Stomach smooth muscle (tissue), 2 donors: ENCODE results near the gene CKB.

Source experiments
- H3K27ac ChIP-seq: one replicate; pipeline ENCODE4 v1.7.0; 2013; ENCODE audit warnings: mild to moderate bottlenecking, low read length, inconsistent platforms
- H3K27me3 ChIP-seq, 2 donors: one replicate each; pipeline ENCODE4 v1.7.0; 2013; ENCODE audit warnings: low read length in 2 of 2; ENCODE audit not compliant: insufficient read depth in 2 of 2, control insufficient read depth in 1 of 2
- H3K36me3 ChIP-seq, 2 donors: one replicate each; pipeline ENCODE4 v1.7.0; 2013; ENCODE audit warnings: low read length in 2 of 2; ENCODE audit not compliant: control insufficient read depth in 2 of 2, insufficient read depth in 2 of 2
- H3K4me1 ChIP-seq: one replicate; pipeline ENCODE4 v1.7.0; 2013; ENCODE audit warnings: low read length; ENCODE audit not compliant: control insufficient read depth, insufficient read depth
- H3K4me3 ChIP-seq, 2 donors: one replicate each; pipeline ENCODE4 v1.7.0; 2013; ENCODE audit warnings: low read length in 2 of 2
- H3K9ac ChIP-seq, 2 donors: one replicate each; pipeline ENCODE4 v1.7.0; 2013; ENCODE audit warnings: low read length in 2 of 2, mild to moderate bottlenecking in 1 of 2
- H3K9me3 ChIP-seq, 2 donors: one replicate each; pipeline ENCODE4 v1.7.0; 2013; ENCODE audit warnings: low read length in 2 of 2; ENCODE audit not compliant: control insufficient read depth in 2 of 2
- donor health status: healthy.
- donor health status: Pancreatic carcinoma.

The CKB gene

DNA sequence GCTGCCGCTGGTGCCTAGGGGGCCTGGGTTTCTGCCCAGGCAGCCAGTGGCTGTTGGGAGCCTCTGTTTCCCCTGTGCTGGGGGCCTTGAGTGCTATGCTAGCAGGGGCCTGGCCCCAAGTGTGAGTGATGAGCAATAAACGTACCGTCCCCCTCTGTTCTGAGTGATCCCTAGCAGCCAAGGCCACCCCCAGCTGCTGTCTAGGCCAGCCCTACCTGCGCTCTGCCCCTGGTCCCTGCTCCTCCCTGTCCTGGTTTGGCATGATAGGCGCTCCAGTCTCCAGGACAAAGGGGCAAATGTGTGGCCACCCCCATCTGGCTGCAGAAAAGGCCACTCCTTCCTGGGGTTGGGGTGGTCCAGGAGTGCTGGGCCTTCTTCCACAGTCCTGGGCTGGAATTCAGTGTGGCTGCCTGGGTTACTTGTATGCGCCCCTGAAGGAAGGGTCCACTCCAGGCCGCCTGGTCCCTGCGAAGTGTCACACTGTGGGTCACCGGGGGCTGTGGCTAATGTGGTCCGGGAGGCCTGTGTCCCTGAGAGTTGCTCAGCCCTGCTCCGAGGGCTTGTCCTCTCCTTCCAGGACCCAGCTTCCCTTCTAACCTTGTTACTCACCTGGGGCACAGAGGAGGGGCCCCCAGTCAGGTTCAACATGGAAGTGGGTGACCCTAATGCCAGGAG is 13.4 kb upstream of the CKB start:
- Histone ChIP-seq H3K27ac (peak overlapping the region; percentile 98), H3K27me3 (no peaks in the 10 kb centered on the region), H3K4me1 (peaks cover 93% of the 10 kb centered on the region), H3K9ac (peak overlapping the region in 1 of 2 donors; percentile 84), H3K4me3 (peak overlapping the region in 1 of 2 donors; percentile 44), H3K36me3 (peaks cover 2% of the 10 kb centered on the region in 2 donors), H3K9me3 (no peaks in the 10 kb centered on the region)

DNA sequence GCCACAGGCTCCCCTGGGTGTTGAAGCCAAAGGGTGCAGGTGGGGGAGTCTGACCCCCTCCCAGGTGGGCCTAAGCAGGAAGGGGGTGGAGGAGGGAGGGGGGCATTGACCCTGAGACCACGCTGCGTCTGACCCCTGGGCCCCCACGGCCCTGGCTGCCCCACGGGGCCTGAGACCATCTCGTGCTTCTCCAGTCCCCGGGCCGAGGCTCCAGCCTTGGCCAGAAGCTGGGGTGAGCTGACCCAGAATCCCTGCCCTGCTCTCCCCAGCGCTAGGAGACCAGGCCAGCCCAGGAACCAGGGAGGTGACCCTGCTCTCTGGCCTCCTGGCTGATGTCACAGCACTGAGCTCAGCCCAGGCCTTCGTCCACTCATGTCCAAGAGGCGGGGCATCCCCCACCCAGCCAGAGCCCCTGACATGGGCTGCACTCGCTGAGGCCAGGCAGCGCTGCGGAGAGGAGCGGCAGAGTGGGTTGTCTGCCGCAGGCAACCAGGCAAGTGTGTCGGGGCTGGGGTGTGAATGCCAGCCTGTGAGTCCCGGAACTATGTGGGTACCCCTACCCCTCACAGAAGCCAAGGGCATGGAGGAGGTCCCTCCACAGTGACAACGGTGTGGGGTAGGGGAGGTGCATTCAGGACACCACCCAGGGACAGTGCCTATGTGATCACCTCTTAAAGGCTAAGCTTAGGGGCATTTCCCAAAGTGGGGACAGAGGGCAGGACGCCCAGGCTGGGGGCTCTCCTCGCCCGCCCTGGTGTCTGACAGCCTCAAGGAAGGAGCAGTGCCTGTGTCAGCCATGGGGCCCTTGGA is 12.7 kb upstream of the CKB start:
- H3K27ac ChIP-seq = peak overlapping the region; percentile 98
- no peaks in the 10 kb centered on the region for H3K27me3 ChIP-seq
- H3K4me3 ChIP-seq = peak overlapping the region in 1 of 2 donors; percentile 44
- H3K9me3 ChIP-seq = no peaks in the 10 kb centered on the region
- peaks cover 93% of the 10 kb centered on the region for H3K4me1 ChIP-seq
- H3K36me3 ChIP-seq = peaks cover 5% of the 10 kb centered on the region in 2 donors
- peak overlapping the region; percentile 50 to 84 for H3K9ac ChIP-seq

GRCh38 chr14:103534576-103535061 is 12.0 kb upstream of the CKB start:
- H3K9ac ChIP-seq = peak overlapping the region; percentile 50 to 84
- peak overlapping the region; percentile 98 for H3K27ac ChIP-seq
- H3K4me1 ChIP-seq = peaks cover 95% of the 10 kb centered on the region
- peaks cover 5 to 7% of the 10 kb centered on the region in 2 donors for H3K36me3 ChIP-seq
- H3K9me3 ChIP-seq = no peaks in the 10 kb centered on the region
- H3K27me3 ChIP-seq = no peaks in the 10 kb centered on the region
- H3K4me3 ChIP-seq = peak overlapping the region in 1 of 2 donors; percentile 44

GRCh38 chr14:103533999-103534575 is 11.5 kb upstream of the CKB start:
- peaks cover 5 to 7% of the 10 kb centered on the region in 2 donors for H3K36me3 ChIP-seq
- H3K27me3 ChIP-seq = no peaks in the 10 kb centered on the region
- peak overlapping the region; percentile 98 for H3K27ac ChIP-seq
- peak overlapping the region in 1 of 2 donors; percentile 67 for H3K4me3 ChIP-seq
- peak overlapping the region; percentile 50 to 84 for H3K9ac ChIP-seq
- peaks cover 95% of the 10 kb centered on the region for H3K4me1 ChIP-seq
- no peaks in the 10 kb centered on the region for H3K9me3 ChIP-seq

DNA sequence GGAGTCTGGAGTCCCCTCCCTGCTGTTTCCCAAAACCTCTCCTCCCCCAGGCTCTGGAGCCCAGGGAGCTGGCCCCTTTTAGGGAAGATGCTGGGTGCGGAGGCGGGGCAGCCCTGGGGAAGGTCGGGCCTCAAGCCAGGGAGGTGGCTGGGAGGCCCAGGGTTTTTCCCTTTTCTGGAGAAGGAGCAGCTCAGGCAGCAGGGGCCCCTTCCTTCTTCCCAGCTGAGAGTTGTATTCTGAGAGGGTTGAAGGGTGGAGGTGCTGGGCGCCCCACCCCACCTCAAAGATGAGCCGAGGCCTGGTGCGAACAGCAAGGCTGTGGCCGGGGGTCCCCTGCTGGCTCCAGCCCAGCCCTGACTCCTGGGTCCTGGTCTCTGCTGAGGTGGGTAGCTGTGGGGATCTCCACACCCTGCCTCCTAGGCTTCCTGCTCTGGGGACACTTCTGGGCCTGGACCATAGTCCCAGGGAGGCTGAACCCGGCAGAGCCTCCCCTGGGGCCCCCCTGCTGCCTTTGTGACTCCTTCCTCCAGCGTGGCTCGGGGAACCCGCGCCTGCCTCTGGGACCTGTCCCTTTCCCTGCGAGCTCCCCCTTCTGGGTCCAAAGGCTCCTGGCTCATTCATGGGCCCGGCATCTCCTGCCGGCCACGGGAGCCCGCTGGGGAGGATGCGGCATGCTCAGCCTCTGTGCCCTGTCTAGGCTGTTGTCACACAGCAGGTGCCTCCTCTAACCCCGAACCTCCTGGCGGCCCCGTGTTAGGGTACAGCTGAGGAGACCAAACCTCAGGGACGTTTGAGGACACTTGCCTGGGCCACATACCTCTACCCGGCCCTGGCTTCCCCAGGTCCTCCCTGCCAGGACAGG is 10.7 kb upstream of the CKB start:
- H3K9ac ChIP-seq = peak overlapping the region; percentile 50 to 84
- H3K4me3 ChIP-seq = peak overlapping the region in 1 of 2 donors; percentile 67
- H3K4me1 ChIP-seq = peaks cover 92% of the 10 kb centered on the region
- H3K36me3 ChIP-seq = peaks cover 5 to 7% of the 10 kb centered on the region in 2 donors
- no peaks in the 10 kb centered on the region for H3K27me3 ChIP-seq
- peak overlapping the region; percentile 98 for H3K27ac ChIP-seq
- no peaks in the 10 kb centered on the region for H3K9me3 ChIP-seq

GRCh38 chr14:103532216-103533136 is 9.8 kb upstream of the CKB start:
- Histone ChIP-seq H3K9me3 (no peaks in the 10 kb centered on the region), H3K4me1 (peaks cover 95% of the 10 kb centered on the region), H3K27ac (peak overlapping the region; percentile 98), H3K36me3 (peaks cover 5 to 7% of the 10 kb centered on the region in 2 donors), H3K9ac (peak overlapping the region; percentile 50 to 58), H3K27me3 (no peaks in the 10 kb centered on the region), H3K4me3 (peak overlapping the region; percentile 32 to 47)

DNA sequence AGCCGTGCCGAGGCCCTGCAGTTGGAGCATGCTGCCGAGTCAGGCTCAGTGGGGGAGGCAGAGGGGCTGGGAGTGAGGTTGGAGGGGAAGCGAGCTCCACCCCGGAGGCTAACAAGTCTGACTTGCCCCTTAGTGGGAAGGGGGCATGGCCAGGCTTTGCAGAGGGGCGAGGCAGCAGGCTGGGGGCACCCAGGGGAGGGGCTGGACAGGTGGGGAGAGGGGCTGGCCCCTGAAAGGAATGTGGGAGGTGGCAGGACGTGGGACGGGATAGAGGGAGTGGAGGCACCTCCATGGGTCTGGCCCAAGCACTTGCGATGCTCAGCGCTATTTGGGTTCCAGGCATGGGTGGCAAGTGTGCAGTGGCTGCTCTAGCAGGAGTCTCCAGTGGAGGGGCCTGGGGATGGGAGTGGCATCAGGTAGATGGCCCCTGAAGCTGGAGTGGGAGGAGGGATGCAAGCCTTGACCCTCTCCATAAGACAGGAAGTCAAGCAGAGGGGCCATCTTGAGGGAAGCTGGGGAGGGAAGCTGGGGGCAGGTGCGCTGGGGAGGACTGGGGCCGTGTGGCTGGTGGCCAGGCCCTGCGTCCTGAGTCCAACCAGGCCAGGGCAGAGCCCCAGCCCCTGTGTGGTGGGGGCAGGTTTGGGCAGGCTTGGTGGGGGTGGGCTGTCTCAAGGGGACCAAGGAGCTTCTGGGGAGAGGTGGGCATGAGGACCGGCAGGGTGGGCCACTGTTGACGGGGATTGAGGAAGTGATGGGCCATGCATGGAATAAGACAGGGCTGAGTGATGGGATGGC is 9.0 kb upstream of the CKB start:
- Histone ChIP-seq H3K4me1 (peaks cover 91% of the 10 kb centered on the region), H3K36me3 (peaks cover 5 to 7% of the 10 kb centered on the region in 2 donors), H3K27ac (peak overlapping the region; percentile 98), H3K4me3 (peak overlapping the region in 1 of 2 donors; percentile 47), H3K9me3 (no peaks in the 10 kb centered on the region), H3K9ac (no peak overlapping the region), H3K27me3 (no peaks in the 10 kb centered on the region)

GRCh38 chr14:103530831-103531230 is 8.2 kb upstream of the CKB start:
- Histone ChIP-seq H3K36me3 (peaks cover 5 to 7% of the 10 kb centered on the region in 2 donors), H3K9ac (no peak overlapping the region), H3K27ac (peak overlapping the region; percentile 98), H3K27me3 (no peaks in the 10 kb centered on the region), H3K4me1 (peaks cover 91% of the 10 kb centered on the region), H3K4me3 (peak overlapping the region in 1 of 2 donors; percentile 90), H3K9me3 (no peaks in the 10 kb centered on the region)

DNA sequence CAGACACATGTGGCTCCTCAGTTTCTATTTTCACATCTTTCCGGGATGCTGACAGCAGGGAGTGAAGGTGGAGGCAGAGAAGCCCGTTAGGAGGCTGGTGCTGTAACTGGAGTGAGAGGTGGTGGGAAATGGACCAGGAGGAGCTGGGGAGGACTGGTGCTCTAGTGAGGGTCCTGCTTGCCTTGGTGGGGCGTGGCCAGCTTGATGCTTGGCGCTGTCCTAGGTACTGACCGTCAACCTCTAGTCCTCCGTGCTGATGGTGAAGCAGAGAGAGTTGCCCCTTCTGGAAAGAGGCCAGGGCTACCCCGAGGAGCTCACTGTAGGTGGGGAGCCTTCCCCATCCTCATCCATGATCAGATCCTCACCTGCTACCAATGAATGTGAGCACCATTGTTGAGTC is 7.8 kb upstream of the CKB start:
- no peaks in the 10 kb centered on the region for H3K27me3 ChIP-seq
- H3K4me3 ChIP-seq = peak overlapping the region in 1 of 2 donors; percentile 90
- H3K36me3 ChIP-seq = peaks cover 5 to 7% of the 10 kb centered on the region in 2 donors
- H3K9ac ChIP-seq = no peak overlapping the region
- H3K9me3 ChIP-seq = no peaks in the 10 kb centered on the region
- peaks cover 89% of the 10 kb centered on the region for H3K4me1 ChIP-seq
- H3K27ac ChIP-seq = peak overlapping the region; percentile 98
